H54 (cell line): ENCODE measurements around the gene FMN2.

Experiments used
- DNase-seq: peaks from one replicate; pipeline ENCODE4 v3.0.0; 2011; ENCODE audit warnings: low spot score, mixed read lengths; ENCODE audit not compliant: insufficient read length
- FAIRE-seq: peaks from 3 replicates; lab custom pipeline; 2011; peaks lifted over from hg19 to GRCh38; lab: Jason Lieb, UNC
- POLR2A ChIP-seq: IDR thresholded peaks from 2 replicates; pipeline ENCODE4 v1.6.1; 2011; ENCODE audit warnings: low read depth, mild to moderate bottlenecking, low read length

The FMN2 gene

DNA sequence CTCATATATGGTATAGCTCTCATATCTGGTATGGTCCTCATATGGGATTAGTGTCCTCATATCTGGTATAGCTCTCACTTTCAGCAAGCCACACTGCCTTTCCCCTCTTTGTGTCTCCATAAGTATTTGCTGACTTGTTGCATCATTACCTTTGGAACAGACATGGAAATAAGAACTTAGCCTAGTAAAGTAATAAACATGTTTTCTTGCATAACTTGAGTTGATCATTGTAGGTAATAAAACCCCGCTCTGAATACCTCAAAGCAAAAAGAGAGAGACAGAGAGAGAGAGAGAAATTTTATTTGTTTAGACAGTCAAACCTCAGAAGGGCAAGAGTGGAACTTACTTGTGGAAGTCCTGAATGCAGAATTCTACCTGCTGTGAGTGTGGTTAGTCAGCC lies 350.0 kb downstream of the FMN2 start:
- DNase-seq (no peak), FAIRE-seq (no peak)
- TF ChIP-seq POLR2A: no peak

GRCh38 chr1:240445369-240445768 lies 353.7 kb downstream of the FMN2 start:
- FAIRE-seq (no peak), DNase-seq (no peak)
- TF ChIP-seq POLR2A: no peak

- FAIRE-seq (no peak), DNase-seq (no peak)
- TF ChIP-seq POLR2A: no peak
Measured at GRCh38 chr1:240455228-240455821, 363.6 kb downstream of the FMN2 start.

DNA sequence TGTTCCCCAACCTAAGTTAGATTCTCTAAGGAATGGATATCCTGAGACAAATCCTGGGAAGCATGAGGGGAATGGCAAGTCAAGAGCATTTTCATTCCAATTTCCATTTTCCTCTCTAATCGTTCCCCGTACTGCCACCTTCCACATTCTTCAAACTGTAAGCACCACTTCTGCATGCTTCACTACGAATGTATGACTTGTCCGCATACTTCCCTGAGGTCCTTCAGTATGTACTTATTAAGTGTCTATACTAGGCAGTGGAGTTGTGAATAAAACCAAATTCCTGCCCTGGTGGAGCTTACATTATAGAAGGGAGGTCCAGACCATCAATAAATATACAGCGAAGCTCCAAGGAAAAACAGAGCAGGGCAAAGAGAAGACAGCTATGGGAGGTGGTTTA lies 365.5 kb downstream of the FMN2 start:
- DNase-seq (no peak), FAIRE-seq (no peak)
- no peak for TF ChIP-seq POLR2A

GRCh38 chr1:240462277-240462676 lies 370.6 kb downstream of the FMN2 start:
- FAIRE-seq (no peak), DNase-seq (no peak)
- TF ChIP-seq POLR2A: no peak

DNA sequence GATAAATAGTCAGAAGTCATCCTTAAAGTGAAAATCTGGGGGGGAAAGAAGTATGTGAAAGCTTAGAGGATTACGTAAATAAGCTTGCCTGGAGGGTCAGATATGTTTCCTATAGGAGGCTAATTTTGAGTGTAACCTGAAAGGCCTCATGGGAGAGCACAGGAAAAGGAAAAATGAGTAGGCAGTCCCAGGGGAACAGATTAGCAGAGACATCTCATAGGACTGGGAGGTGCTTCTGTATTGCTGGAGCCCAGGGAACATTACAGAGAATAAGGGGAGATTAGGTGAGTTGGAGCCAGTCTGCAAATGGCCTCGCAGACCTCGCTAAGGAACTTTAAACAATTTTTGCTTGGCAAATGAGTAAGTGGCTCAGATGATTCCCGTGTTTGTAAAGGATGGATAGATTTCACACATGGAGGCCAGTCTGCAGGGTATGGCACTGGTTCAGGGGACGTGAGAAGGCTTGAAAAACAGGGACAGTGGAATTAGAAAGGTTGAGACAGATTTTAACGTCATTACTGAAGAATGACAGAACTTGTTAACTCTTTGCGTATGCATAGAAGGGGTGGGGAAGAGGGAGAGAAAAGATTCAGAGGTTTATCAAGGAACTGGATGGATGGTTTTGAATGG lies 371.2 kb downstream of the FMN2 start:
- no peak for FAIRE-seq
- TF ChIP-seq POLR2A: no peak
- DNase-seq: no peak

- DNase-seq: no peak
- TF ChIP-seq POLR2A: no peak
- no peak for FAIRE-seq
Measured at GRCh38 chr1:240464099-240464498, 372.4 kb downstream of the FMN2 start.

- FAIRE-seq (no peak), DNase-seq (no peak)
Measured at GRCh38 chr1:240465531-240465940, 373.9 kb downstream of the FMN2 start.

GRCh38 chr1:240466509-240466908 lies 374.8 kb downstream of the FMN2 start:
- no peak for DNase-seq
- no peak for TF ChIP-seq POLR2A
- no peak for FAIRE-seq

More at GRCh38 chr1:240465531-240465940, 373.9 kb downstream of the FMN2 start:
- no peak for TF ChIP-seq POLR2A

DNA sequence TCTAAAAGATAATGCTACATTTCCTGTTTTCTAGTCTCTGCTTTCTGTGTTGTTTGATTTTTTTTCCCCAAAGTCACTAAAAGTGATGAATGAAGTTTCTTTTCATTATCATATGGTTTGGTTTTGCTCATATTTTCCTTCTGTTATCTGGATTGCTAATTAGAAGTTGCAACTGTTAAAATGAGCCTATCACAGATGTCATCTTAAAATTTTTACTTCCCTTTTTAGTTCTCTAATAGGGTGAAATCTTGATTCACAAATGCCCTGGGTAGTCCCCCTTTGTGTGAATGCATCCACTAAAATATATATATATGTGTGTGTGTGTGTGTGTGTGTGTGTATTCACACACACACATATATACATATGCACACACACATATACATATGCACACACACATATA lies 376.2 kb downstream of the FMN2 start:
- DNase-seq: no peak
- FAIRE-seq: no peak
- no peak for TF ChIP-seq POLR2A

DNA sequence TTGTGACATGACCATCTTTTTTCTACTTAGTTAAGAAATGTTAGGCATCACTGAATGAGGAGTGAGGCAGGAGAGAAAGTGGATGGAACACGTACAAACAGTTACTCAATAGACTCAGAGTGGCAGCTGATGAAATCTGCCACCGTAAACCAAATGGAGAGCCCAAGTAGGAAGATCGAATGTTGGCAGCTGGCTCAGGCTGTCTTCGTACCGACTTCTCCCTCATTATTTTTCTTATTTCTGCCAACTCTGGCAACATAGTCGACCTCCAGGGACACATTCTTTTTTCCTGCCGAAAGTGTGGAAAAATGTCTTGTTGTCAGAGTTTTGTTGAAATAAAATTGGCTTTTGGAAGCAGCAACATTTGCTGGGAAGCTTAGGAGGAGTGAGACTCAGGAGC lies 377.0 kb downstream of the FMN2 start:
- FAIRE-seq (no peak), DNase-seq (no peak)
- no peak for TF ChIP-seq POLR2A

DNA sequence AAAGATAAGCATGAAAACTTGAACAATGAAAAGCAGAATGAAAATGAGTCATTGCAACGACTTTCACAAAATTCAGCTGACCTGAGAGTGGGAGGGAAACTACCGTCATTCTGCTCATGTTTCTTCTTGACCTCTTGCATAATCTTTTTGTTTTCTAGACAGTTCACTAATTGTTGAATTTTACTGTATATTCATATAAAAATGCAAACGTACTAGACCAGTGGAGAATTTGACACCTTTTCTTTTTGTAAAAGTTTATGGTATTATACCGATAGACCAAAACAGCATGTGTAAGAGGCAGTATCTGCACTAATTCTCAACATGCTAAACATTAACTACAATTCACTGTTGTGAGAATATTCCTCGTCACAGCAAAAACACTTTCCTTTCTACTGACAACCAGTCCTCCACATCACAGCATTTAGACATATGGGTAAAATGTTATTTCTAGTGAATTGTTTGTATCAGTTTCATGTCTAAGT lies 382.5 kb downstream of the FMN2 start:
- DNase-seq (no peak), FAIRE-seq (no peak)
- no peak for TF ChIP-seq POLR2A

- DNase-seq: no peak
- no peak for FAIRE-seq
- no peak for TF ChIP-seq POLR2A
Measured at GRCh38 chr1:240475832-240476231, 384.1 kb downstream of the FMN2 start.

DNA sequence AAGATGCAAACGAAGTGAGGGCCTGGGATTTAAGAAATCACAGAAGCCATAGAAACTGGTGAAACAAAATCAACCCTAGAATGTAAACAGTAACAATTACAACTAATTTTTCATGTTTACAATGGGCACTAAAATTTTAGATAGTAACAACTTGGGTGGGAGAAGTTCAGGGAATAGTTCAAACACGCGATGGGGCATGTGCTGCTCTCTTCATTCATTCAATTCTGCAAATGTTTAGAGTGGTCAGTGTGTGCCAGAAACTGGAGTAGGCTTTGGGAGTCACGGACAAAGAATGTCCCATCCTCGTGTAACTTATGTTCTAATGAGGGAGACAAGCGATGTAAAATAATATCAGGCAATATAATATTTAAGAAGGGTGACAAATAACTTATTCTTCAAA lies 386.9 kb downstream of the FMN2 start:
- TF ChIP-seq POLR2A: no peak
- FAIRE-seq: no peak
- DNase-seq: no peak
